HG02970 (cell line): Measurements from ENCODE around the gene NOS1AP.
"Not testable (repeated sequence)": the region's sequence is repeated elsewhere in the genome, so short reads cannot be mapped to it uniquely, and the experiment has no call there.

Source experiments
- ATAC-seq: cut with Tn5 transposase; IDR thresholded peaks from one replicate; pipeline ENCODE4 v1.9.1; 2021; ENCODE audit warnings: mild to moderate bottlenecking, moderate library complexity, moderate number of reproducible peaks; ENCODE audit not compliant: unreplicated experiment, low FRiP score

NOS1AP gene

DNA sequence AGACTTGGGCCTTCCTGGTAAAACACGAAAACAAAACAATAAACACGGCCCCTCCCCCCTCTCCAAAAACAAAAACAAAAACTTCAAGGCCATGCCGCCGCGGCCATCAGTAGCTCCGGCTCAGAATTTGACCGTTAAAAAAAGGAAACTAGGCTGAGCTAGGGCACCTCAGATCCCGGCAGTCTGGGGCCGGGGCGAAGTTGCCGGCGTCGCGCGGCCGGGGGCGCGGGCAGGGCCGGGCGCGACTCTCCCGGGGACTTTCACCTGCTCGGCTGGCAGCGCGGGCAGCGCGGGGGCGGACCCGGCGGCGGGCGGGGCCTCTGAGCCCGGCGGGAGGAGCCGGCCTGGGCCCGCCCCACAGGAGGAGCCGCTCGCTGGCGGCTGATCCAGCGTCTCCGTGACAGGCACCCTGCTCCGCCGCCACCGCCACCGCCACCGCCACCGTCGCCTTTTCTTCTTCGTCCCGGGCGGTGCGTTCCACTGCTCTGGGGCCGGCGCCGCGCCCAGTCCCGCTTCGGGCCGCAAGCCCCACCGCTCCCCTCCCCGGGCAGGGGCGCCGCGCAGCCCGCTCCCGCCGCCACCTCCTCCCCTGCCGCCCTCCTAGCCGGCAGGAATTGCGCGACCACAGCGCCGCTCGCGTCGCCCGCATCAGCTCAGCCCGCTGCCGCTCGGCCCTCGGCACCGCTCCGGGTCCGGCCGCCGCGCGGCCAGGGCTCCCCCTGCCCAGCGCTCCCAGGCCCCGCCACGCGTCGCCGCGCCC lies at the start of gene NOS1AP:
TSS of gene NOS1AP (plus strand) at position 358 of the 760 bp plus-strand sequence. CDS start 487 bp downstream, outside the sequence.
- ATAC-seq = peak; percentile 93

DNA sequence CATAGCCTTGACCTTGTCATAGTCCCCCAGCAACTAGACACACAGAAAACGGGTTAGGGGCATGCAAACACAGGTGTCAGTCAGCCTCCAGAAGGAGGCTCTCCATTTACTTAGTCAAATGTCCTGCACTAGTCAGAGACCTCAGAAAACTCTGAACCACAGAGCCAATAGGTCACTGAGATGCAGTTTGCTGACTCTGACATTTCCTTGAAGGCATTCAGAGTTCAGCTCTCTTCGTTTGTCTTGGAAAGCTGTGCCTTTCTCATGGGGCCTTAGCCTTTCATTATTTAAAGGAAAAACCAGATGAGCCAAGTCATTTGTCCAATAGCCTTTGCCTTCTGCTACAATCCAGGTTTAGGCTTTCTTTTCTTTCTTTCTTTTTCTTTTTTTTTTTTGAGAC lies 49.3 kb upstream of the NOS1AP start:
- no peak for ATAC-seq

DNA sequence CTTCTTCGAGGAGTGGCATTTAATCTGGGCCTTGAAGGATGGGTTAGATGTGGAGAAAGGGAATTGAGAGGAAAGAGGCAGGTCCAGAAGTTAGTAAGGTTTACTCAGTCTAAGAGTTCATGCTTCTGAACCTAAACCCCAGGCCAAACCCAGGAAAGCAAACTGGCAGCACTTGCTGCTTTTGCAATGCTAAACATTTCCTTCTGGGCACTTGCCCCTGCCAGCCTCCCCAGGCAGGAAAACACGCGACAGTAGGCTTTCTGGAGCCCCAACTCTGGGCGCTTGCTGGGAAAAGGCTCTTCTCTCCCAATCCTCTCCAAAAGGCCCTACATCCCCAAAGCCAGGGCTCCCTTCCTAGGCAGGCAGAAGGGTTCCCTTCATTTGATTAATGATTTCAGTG lies 48.4 kb upstream of the NOS1AP start:
- ATAC-seq = no peak

DNA sequence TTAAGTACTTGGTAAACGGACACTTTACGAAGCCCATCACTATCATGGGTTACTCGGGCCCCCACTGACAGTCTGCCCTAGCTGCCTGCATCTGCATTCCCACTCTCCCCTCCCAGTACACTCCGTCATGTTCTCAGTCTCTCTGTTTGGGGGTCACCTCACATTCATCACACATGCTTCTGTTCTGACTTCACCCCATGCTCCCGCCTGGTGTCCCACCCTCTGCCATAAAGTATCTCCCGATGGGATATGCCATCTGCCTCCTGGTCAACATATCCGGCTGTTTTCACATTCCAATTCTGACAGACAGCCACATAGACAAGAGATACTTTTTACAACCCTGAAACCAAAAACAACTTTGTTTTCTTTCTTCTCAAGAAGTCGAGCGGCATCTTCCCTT lies 46.9 kb upstream of the NOS1AP start:
- no peak for ATAC-seq

DNA sequence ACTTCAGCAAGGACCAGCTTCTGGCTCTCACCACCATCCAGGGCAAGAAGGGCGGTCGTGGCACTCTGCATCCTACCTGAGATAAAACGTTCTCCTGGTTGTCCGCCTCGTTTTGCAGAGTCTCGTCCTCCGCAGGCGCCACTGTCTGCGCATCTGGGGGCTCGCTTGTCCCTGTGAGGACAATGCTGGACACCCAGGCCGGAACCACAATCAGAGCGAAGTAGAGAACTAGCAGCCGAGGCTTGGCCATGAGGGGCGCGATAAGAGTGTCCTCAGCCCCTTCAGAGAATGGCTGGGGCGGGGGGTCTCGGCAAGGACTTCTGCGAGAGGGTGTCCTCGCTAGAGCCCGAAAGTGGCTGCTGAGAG lies 46.3 kb upstream of the NOS1AP start:
- no peak for ATAC-seq

DNA sequence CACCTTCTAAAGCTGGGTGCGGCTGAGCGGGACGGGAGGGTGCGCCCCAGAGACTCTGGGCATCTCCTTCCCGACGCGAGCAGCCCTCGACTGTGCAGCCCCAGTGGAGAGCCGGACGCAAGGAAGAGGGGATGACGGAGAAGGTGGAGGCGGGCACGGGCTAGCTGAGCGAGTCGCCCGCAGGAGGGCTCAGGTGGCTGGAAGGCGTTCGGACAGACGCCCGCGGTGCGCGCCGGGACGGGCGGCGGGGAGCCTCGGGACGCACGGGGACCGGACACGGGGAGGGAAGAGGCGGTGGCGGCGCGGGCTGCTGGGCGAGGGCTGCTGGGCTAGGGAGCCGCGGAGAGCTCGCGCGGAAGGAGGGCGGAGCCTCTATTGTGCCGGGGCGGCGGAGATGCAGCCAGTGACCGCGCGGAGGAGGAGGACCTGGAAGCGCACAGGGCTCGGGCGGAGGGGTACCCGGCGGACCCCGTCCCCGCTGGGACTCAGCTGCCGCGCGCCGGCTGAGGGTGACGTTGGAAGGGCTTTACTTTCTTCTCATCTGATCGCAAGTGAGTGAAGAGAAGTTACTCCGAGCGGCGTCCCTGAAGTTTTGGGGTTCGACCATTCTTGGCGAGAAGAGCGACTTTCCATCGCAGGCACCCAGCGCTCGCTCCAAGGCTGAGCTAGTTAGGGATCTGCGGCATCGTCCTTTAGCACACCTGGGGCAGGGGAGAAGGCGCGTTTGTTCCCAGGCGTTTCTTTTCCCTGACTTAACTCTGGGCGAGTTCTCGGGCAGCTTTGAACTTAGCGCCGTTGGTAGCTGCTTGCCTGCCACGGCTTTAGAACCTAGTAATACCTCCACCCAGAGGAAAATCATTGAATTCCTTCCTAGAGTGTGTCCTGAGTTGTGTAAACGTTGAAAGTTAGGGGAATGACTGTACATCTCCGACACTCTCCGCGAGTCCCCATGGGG lies 45.7 kb upstream of the NOS1AP start, which contains the start of gene OLFML2B:
TSS of gene OLFML2B (minus strand) at position 323 of the 955 bp plus-strand sequence. CDS start 439 bp downstream, outside the sequence.
- ATAC-seq = peak; percentile 46

DNA sequence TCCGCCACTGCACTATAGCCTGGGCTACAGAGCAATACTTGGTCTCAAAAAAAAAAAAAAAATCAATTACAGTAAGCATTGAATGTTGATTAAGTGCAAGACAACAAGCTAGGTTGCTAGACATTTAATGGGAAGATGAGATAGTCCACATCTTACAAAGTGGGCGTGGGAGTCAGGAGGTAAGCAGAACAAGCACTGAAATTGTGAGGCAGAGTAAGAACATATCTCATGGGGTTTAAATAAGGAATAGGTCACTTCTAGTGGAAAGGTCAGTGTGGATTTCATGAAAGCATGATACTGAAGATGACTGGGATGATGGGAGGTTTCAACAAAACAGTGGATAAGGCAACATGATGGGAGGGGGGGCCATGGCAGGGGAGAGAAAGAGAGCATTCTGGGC lies 44.0 kb upstream of the NOS1AP start:
- no peak for ATAC-seq

DNA sequence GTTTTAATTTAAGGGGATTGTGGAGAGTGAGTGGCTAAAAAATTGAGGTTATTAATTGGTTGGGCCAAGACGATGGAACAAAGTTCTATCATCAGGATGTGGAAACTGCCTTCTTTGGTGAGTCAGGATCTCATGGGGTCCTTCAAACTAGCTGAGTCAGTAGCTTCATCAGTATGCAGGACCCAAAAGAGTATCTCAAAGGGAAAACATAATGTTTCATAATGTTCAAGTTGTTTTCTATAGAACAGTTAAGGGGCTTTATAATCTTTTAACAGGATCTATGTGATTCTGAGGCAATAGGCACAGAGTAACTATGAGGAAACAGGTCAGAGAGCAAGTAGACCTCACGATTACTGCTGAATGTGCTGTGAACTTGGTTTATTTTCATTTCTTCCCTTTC lies 42.6 kb upstream of the NOS1AP start:
- ATAC-seq = no peak

DNA sequence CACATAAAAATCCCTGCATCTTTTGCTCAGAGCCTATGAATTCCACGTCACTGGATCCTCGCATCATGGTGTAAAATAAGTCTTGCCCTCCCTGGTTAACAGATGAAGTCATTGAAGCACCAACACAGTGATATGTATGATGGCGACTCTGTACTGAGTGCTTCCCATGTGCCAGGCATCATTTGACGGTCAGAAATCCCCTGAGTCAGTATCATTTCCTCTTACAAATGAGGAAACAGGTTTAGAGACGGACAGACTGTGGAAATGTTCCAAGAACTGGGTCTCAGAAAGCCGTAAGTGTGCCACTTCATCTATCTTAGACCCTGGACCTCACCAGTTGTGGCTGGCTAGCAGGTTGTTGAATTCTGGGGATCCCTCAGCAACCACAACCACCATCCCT lies 40.8 kb upstream of the NOS1AP start:
- no peak for ATAC-seq

DNA sequence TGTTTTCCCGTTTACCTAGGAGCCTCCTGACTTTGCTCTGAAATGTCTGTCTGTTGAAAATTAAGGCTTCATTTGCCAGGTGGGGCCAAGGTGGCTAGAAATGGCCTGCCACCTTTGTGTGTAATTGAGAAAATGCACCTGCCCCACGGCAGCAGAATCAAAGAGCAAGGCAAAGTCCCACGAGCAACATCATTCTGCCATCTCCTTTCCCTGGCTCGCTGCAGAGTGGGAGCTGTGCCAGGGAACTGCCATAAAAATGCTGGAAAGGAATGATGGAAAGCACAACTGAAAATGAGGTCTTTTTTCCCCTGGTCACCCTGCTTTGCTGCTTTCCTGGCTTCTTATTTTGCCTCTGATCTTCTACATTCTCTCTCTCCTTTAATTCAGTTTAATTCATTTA lies 40.3 kb upstream of the NOS1AP start:
- ATAC-seq = no peak

DNA sequence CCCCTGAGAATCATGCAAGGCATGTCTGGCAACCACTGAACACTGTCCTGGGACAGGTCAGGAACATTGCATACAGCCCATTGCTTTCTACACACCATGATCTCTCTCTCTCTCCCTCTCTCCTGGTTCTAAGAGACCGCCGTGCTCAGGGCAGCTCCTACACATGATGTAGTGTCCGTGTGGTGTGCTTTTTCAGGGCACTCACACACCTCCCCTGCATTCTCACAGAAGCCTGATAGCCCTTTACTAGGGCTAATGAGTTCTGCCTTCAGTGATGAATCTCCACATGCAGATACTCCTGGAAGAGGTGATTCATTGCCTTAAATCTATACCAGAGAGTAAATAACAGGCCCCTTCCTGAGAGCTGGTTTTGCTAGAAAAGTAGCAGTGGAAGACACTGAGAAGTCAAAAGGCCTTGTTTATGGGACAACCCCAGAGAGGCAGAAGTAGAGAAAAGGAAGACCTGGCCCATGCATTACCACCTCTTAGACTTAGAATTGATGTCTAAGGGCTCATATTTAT lies 38.7 kb upstream of the NOS1AP start:
- ATAC-seq = no peak

DNA sequence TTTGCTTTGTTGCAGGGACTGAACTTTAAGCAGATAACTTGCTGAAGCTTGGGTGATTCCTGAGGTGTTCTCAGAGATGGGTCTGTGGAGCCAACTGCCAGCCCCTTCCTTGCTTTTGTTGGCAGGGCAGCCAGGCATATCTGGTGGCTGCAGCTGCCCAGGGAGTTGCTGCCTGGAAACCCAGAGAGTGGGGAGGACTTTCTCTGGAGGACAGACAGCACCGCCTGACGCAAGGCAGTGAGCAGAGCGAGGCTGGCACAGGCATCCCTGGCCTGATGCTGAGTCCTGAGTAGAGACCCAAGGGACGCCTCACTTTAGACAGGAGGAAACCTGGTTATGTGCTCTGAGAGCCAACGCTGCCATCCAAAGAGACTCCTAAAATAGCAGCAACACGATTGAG lies 36.1 kb upstream of the NOS1AP start:
- ATAC-seq = no peak

DNA sequence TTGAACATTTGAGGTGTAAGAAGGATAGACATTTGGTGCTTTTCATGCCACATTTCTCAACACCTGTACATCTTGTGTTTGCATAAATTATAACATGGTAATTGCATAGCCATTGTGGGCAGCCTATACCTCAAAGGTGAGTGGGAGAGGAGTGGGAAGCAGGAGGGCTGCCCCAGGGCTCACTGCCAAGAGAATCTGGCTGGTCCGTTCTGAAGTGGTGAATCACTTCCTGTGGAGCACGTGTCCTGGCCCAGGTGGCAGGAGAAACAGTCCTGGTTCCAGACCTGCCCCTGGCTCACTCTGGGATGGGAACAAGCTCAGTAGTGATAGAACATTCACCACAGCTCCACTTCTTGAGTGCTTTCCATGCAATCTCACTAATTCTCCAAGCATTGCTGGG lies 34.2 kb upstream of the NOS1AP start:
- no peak for ATAC-seq

DNA sequence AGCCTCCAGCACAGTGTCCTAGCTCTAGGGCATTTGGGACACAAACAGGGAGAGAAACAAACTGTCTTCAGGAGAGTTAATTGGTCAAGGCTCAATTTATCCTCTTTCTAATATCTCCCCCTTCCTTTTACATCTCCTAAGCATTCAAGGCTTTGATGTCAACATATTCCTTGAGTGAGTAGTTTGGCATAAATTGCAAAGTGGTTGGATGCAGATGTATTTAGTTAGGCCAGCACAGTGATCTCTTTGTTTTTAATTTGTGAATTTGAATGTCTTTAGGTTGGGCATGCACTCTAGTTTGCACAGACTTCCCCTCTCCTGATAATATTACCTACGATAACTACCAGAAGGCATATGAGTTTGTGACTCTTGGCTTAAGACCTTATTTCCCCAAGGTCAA lies 33.3 kb upstream of the NOS1AP start:
- no peak for ATAC-seq

DNA sequence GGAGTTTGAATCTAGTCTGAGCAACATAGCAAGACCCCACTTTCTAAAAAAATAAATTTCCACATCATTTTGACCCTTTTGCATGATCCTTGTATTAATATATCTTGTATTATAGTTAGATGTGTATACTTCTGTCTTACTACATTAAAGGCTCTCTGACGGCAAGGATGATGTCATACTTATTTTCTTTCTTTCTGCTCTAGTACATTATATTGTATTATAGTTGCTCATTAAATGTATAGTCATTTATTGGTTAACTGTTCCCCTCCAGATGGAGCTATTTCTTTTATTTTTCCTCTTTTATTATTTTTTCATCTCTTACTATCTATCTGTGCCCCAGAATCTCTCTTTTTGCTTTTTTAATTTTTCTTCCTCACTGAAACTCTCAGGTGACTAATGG lies 30.9 kb upstream of the NOS1AP start:
- ATAC-seq = no peak

DNA sequence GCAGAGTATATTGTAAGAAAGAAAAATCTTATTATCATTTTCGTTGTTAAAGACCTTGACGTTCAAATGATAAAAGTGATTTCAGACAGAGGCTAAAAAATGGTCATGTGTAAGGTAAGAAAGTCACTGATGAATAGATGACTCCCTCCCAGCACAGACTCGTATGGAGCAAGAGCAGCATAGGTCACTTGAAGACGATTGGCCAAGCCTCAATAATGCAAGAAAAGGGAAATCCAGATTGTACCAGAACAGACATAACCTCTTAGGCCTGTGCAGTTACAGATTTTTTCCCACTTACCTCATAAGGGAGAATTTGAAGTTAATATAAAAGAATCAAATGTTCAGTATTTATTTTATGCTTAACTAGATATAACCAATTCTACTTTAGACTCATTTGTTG lies 29.5 kb upstream of the NOS1AP start:
- ATAC-seq = no peak

DNA sequence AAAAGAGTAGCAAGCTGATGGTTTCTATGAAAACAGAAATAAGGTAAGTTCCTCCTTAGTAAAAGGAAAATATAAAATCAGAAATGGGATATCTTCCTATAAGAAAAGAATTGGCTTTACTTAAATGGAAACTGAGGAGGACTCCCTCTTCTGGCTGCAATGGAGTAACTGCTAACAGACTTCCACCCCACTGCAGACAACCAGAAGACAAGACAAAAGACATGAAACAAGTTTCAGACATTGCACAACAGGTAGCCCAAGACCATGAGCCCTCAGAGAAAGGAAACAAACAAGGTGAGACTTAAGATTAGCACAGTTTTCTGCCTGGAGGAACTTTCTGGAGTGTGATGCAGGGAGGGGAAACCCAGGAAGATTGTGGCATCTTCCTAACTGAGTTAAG lies 28.8 kb upstream of the NOS1AP start:
- ATAC-seq = no peak

DNA sequence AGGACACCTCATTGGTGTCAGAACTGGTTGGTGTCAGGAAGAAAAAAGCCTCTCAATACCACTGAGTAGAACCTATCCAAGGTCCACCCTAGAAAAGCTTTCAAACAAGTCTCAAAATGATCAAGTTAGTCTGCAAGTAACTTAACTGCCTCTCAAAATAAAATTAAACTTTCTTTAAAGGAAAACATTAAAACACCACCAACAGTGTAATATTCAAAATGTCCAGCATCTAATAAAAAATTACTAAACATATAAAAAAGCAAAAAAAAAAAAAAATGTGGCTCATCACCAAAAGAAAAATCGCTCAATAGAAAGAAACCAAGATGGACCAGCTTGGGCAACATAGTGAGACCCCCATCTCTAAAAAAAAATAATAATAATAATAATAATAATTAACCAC lies 27.1 kb upstream of the NOS1AP start:
- no peak for ATAC-seq

DNA sequence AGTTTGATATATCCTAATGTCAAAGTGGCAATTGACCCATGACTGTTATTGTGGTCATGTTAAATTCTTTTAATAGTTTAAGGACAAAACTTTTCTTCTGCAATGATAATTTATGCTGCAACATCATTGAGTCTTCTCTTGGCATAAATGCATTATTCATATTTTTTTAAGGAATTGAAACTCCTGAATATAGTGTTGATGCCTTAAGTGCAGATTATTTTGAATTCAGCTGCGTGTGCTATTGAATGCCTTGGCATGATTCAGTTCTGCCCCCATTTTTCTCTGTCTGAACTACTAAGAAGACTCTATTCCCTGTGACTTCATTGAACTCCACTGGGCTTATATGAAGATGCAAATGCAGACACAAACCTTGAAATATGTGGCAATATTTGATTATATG lies 22.6 kb upstream of the NOS1AP start:
- ATAC-seq = no peak

DNA sequence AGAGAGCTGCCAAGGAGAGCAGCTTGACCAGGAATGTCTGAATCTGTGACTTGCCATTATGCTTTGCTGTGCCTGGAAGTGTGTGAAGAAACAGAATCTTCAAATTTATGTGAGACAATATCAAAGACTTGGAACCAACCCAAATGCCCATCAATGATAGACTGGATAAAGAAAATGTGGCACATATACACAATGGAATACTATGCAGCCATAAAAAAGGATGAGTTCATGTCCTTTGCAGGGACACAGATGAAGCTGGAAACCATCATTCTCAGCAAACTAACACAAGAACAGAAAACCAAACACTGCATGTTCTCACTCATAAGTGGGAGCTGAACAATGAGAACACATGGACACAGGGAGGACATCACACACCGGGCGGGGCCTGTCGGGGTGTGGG lies 15.5 kb upstream of the NOS1AP start:
- ATAC-seq = not testable (repeated sequence)

DNA sequence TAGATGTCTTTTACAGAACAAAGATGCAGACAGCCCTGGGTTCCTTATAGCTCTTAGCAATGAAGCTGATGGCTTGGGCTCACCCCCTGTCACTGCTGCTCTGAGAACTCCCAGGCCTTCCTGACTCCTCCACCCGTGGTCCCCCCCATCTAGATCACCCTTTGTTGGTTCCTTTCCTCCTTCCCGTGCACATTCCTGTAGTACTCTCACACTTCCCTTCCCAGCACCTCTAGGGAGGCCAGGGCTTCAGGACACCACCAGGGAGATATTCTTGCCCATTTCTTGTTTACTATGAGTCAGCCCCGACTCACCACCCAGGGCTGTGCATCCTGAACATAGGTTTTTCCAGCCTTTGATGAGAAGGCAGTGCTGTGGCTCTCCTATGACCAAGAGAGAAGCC lies 14.4 kb upstream of the NOS1AP start:
- ATAC-seq = no peak
